ENCODE results near the gene P2RX1.
"Not testable (repeated sequence)": the region's sequence is repeated elsewhere in the genome, so short reads cannot be mapped to it uniquely, and the experiment has no call there.

P2RX1 gene

GRCh38 chr17:3885271-3885670 lies 31.0 kb downstream of the P2RX1 start:
- no peak for DNase-seq

DNA sequence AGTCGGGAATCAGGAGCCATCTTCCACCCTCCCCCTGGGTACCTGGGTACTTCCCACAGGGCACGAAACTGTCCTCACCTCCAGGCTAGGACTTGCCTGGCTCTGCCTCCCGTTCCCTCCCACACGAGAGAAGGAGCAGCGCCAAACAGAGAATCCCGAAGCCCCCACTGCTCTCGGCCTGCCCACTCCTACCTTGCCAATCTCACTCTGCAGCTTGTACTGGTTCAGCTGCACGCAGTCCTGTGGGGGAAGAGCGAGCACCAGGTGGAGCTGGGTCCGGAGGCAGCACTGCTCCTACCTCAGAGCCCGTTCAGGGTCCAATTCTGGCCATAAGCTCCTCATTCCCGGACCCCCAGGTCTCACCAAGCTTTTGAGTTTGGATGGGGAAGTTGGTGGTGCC lies 32.1 kb downstream of the P2RX1 start:
- DNase-seq: no peak

DNA sequence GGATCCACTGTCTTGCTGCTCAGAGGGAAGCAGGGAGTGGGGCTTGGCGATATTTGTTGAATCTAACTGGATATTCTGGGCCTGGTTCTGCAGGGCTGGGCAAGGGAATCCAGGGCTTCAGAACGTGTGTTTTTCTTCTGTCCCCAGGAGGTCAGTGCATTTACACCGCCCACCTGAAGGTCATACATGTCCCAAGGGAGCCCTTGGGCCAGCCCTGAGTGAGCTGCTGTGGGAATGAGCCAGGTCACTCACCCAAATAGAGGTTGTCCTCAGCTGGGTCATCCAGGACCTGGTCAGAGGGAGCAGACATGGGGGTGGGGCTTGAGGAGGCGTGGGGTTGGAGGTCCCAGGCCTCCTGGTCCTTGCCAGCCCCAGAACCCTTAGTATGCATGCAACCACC lies 34.0 kb downstream of the P2RX1 start:
- no peak for DNase-seq

DNA sequence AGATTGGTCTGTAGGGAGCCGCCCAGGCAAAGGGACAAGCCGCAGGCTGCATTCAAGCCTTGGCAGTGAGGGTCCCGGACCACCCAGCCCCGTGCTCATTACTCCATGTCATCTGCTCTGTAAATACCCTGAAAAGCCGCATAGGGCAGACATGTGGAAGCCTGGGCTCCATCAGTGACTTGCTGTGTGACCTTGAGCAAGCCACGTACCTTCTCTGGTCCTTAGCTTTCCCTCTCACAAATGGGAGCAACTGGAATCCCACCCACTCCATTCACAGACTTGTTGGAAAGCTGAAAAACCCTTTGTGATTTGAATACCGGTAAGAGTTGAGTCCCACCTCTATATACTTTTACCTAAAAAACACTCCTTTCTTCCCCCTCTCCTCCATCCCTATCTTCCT lies 35.3 kb downstream of the P2RX1 start:
- DNase-seq: no peak

GRCh38 chr17:3879591-3880417 lies 36.5 kb downstream of the P2RX1 start:
- no peak for DNase-seq

GRCh38 chr17:3879186-3879585 lies 37.1 kb downstream of the P2RX1 start:
- DNase-seq: no peak

- no peak for DNase-seq
These were observed 39.0 kb downstream of the P2RX1 start for GRCh38 chr17:3877220-3877619.

DNA sequence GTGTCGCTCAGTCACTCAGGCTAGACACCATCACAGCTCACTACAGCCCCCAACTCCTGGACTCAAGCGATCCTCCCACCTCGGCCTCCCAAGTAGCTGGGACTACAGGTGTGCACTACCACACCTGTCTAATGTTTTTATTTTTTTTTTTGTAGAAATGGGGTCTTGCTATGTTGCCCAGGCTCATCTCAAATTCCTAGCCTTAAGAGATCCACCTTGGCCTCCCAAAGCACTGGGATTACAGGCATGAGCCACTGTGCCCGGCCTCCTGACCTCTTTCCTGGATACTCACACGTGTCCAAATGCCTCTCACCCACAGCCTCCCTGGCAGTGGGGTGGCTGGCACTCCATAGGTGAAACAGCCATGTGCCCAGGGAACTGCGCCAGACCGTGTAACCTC lies 40.9 kb downstream of the P2RX1 start:
- DNase-seq: no peak

- DNase-seq: no peak
These were observed 42.4 kb downstream of the P2RX1 start for GRCh38 chr17:3873862-3874261.

DNA sequence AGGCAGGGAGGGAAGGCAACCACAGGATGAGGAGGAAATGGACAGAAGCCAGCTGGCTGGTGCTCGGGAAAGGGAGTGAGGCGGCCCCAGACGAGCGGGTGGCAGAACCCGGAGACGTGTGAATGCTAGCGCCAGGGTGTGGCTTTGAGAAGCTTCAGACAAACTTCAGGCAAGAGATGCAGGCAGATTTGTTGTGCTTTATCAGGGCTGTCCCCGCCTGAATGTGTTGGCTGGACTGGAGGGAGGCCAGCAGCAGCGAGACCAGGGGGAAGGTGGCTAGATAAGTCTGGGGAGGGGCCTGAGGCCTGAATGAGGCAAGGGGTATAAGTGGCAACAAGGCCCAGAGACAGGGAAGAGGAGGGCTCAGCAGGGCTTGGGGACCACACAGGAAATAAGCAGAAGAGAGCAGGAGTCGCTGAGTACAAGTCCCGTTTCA lies 45.4 kb downstream of the P2RX1 start:
- DNase-seq: no peak

DNA sequence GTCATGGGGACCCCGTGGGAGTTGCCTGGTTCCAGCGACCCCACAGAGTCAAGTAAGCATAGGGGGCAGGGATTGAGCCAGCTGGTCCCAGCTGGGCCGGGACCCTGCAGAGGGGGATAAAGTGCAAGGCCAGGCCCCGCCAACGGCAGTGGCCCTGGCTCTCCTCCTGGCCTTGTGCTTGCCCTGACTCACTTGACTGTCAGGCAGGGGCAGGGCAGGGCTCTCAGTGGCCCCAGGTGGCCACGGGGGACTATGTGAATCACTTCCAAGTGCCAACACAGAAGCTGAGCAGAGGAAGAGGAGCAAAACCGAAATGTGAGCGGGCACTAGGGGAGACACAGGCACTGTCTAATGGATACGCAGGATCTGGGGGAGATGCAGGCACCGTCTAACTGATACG lies 48.7 kb downstream of the P2RX1 start:
- no peak for DNase-seq

GRCh38 chr17:3867106-3867505 lies 49.2 kb downstream of the P2RX1 start:
- DNase-seq: no peak

DNA sequence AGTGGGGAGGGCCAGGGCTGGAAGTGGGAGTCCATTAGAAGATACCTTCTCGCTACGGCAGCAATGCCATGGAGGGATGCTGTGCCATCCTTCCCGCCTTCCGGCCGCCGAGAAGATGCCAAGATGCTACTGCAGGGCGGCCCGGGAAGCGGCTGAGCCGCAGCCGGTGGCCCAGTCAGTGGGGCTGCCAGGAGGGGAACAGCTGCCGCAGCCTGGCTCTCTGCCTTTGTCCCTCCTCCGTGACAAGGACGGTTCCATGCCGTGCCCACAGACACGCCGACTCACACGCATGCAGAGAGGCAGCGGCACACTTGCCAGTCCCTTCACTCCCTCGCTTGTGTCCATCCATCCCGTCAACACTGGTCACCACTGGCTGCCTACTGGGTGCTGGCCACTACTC lies 50.0 kb downstream of the P2RX1 start:
- no peak for DNase-seq

- DNase-seq: no peak
These were observed 51.1 kb downstream of the P2RX1 start for GRCh38 chr17:3865176-3865575.

GRCh38 chr17:3864534-3864933 lies 51.7 kb downstream of the P2RX1 start:
- no peak for DNase-seq

- no peak for DNase-seq
These were observed 54.2 kb downstream of the P2RX1 start for GRCh38 chr17:3861761-3862681.

GRCh38 chr17:3860939-3861700 lies 55.1 kb downstream of the P2RX1 start:
- DNase-seq: no peak

- DNase-seq: no peak
These were observed 56.3 kb downstream of the P2RX1 start for GRCh38 chr17:3859940-3860339.

DNA sequence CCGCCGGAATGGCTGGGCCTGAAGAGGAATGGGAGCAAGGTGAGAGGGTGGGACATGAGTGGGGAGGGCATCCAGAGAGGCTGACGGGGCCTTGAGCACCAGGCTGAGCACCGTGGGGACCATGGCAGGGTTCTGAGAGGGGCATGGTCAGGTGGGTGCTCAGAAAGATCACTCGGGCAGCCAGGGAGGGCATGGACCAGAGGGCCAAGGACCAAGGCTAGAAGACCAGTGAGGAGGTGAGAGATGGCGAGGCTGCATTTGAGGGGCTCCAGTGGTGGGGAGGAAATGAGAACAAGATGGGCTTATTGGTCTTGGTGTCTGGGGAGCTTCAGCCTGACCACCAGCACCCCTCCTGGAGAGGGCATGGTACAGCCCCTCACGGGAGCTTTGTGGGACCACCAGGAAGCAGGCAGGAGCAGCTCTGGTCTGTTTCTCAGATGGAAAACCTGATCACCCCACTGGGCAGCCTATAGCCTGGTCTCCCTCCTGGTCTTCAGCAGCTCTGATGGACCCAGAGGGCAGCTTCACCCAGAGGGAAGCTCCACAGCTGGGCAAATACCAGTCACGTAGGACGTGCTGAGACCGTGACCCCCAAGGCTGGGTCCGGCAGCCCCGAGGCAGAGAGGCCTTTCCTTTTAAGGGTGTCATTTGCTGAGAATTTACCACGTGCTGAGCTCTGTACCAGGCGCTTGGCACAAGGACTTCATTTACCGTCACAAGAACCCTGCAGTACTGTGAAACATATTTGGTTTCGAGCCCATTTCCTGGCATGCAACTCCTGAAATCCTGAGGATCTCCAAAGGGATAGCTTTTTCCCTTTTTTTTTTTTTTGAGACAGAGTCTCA lies 58.8 kb downstream of the P2RX1 start:
- DNase-seq: no peak

GRCh38 chr17:3854204-3854603 lies 62.1 kb downstream of the P2RX1 start:
- not testable (repeated sequence) for DNase-seq

DNA sequence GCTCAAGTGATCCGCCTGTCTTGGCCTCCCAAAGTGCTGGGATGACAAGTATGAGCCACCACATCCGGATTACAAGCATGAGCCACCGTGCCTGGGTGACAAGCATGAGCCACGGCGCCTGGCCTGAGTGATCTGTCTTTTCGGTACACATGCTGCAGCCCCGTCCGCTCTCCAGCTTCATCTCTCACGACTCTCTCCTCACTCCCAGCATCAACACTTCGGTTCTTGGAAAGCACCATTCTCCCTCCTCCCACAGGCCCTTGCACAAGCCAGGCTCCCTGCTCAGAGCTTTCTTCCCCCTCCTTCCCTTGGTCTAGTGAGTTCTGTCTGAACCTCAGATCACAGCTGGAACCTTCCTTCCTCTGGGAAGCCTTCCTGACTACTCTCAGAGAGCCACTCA lies 63.7 kb downstream of the P2RX1 start:
- DNase-seq: no peak

DNA sequence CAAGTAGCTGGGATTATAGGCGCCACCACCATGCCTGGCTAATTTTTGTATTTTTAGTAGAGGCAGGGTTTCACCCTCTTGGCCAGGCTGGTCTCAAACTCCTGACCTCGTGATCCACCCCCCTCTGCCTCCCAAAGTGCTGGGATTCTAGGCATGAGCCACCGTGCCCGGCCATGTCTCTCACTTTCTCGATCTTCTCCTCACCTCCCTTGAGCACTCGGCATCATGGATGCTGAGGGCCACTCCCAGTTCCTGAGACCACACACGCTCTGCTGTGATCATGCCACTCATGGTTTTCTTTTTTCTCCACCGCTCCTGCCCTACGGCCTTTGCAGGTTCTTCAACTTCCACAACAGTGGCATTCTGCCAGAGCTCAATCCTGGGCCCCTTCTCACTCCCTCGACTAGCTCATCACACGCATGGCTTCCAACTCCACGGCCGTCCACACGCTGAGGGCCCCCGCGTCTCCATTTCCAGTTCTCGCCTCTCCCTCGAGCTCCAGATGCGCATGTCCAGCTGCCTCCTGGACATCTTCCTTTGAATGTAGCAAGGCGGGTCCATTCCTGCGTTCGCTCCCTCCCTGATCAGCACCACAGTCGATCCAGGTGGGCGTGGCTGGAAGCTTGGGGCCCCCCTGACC lies 64.7 kb downstream of the P2RX1 start:
- DNase-seq: no peak
